Measurements from ENCODE around the gene KCNG2. TPM values are rescaled to one million over a fixed set of nuclear protein-coding genes. Genes with fewer than 3 reads are reported as not detected.

The KCNG2 gene
- polyA plus RNA-seq, 1 donor from 2014 or later = not detected

GRCh38 chr18:79755496-79756142, 42.1 kb upstream of the KCNG2 start:
- Histone ChIP-seq H3F3A (ENCODE audit: insufficient read depth, low read length, poor library complexity, severe bottlenecking) (no peaks in the 10 kb centered on the region), H3K36me3 (ENCODE audit: insufficient read depth, low read length) (no peaks in the 10 kb centered on the region), H3K79me2 (replicated peaks; ENCODE audit: insufficient read depth, low read length) (no peaks in the 10 kb centered on the region), H3K27me3 (ENCODE audit: insufficient read depth, low read depth, low read length) (no peaks in the 10 kb centered on the region), H2AFZ (ENCODE audit: low read depth, low read length) (no peak overlapping the region), H3K27ac (ENCODE audit: low read length) (no peak overlapping the region), H3K4me3 (ENCODE audit: low read length) (no peak overlapping the region), H3K9me3 (ENCODE audit: low read length) (no peaks in the 10 kb centered on the region), H3K4me2 (ENCODE audit: low read length) (no peak overlapping the region), H3K9ac (ENCODE audit: low read length) (no peak overlapping the region), H4K20me1 (ENCODE audit: insufficient read depth) (no peaks in the 10 kb centered on the region), H3K9me2 (ENCODE audit: insufficient read depth, low read length) (no peaks in the 10 kb centered on the region)
- no peak for TF ChIP-seq CTCF (IDR thresholded peaks at IDR 0.05; ENCODE audit: poor library complexity, severe bottlenecking)
- TF ChIP-seq TAF1 (IDR thresholded peaks at IDR 0.05; ENCODE audit: low read depth) = no peak
- no peak for TF ChIP-seq POLR2AphosphoS5 (IDR thresholded peaks at IDR 0.05)
- TF ChIP-seq RAD21 (conservative IDR thresholded peaks at IDR 0.05) = no peak
- no peak for TF ChIP-seq SMC3 (conservative IDR thresholded peaks at IDR 0.05; ENCODE audit: poor library complexity)
- no peak for TF ChIP-seq EZH2 (IDR thresholded peaks at IDR 0.05; ENCODE audit: borderline replicate concordance, insufficient read depth, low read length, poor library complexity, severe bottlenecking)
- no peak for TF ChIP-seq MXI1 (conservative IDR thresholded peaks at IDR 0.05; ENCODE audit: poor library complexity, severe bottlenecking)
- TF ChIP-seq EP300 (conservative IDR thresholded peaks at IDR 0.05; ENCODE audit: poor library complexity, severe bottlenecking) = no peak
- no peak for TF ChIP-seq REST (IDR thresholded peaks at IDR 0.05; ENCODE audit: borderline replicate concordance)

GRCh38 chr18:79756143-79756500, 41.6 kb upstream of the KCNG2 start:
- no peak overlapping the region for H3K4me2 ChIP-seq (ENCODE audit: low read length)
- no peaks in the 10 kb centered on the region for H3K27me3 ChIP-seq (ENCODE audit: insufficient read depth, low read depth, low read length)
- H3K27ac ChIP-seq (ENCODE audit: low read length) = no peak overlapping the region
- H3K9ac ChIP-seq (ENCODE audit: low read length) = no peak overlapping the region
- H2AFZ ChIP-seq (ENCODE audit: low read depth, low read length) = no peak overlapping the region
- no peak overlapping the region for H3K4me3 ChIP-seq (ENCODE audit: low read length)
- TF ChIP-seq SMC3 (conservative IDR thresholded peaks at IDR 0.05; ENCODE audit: poor library complexity) = no peak
- no peak for TF ChIP-seq MXI1 (conservative IDR thresholded peaks at IDR 0.05; ENCODE audit: poor library complexity, severe bottlenecking)
- TF ChIP-seq EP300 (conservative IDR thresholded peaks at IDR 0.05; ENCODE audit: poor library complexity, severe bottlenecking) = no peak
- TF ChIP-seq TAF1 (IDR thresholded peaks at IDR 0.05; ENCODE audit: low read depth) = no peak
- no peak for TF ChIP-seq REST (IDR thresholded peaks at IDR 0.05; ENCODE audit: borderline replicate concordance)
- TF ChIP-seq CTCF (IDR thresholded peaks at IDR 0.05; ENCODE audit: poor library complexity, severe bottlenecking) = no peak
- H3K79me2 ChIP-seq (replicated peaks; ENCODE audit: insufficient read depth, low read length) = no peaks in the 10 kb centered on the region
- no peaks in the 10 kb centered on the region for H3F3A ChIP-seq (ENCODE audit: insufficient read depth, low read length, poor library complexity, severe bottlenecking)
- no peaks in the 10 kb centered on the region for H3K9me3 ChIP-seq (ENCODE audit: low read length)
- no peaks in the 10 kb centered on the region for H3K9me2 ChIP-seq (ENCODE audit: insufficient read depth, low read length)
- H3K36me3 ChIP-seq (ENCODE audit: insufficient read depth, low read length) = no peaks in the 10 kb centered on the region
- H4K20me1 ChIP-seq (ENCODE audit: insufficient read depth) = no peaks in the 10 kb centered on the region
